Endothelial cell of umbilical vein (primary cell): ENCODE data around the gene FLT1. TPM values are rescaled to one million over a fixed set of nuclear protein-coding genes. Genes with fewer than 3 reads are reported as not detected.

Experiments used
- BruUV-seq: library from RNA; stranded (reverse); fragments of 400-500 nt; replicated peaks from 2 replicates; lab custom pipeline; 2021; lab: Mats Ljungman, UMichigan
- CTCF ChIA-PET: fragments of 300-600, 350-600 bp; sonication (Branson Sonifier 250); formaldehyde crosslinking; loops from one replicate; lab custom pipeline; 2021; ENCODE audit warnings: antibody characterized with exemption, inconsistent platforms; lab: Charles Lee
- POLR2A ChIA-PET: fragments of 300-600, 350-600 bp; sonication (Branson Sonifier 250); formaldehyde crosslinking; loops from one replicate; lab custom pipeline; 2021; ENCODE audit warnings: antibody characterized with exemption, inconsistent platforms; lab: Charles Lee
- DNase-seq: peaks from one replicate; pipeline ENCODE4 v3.0.0-alpha.2; 2011; ENCODE audit warnings: low read depth, low spot score
- FAIRE-seq: peaks from 2 replicates; lab custom pipeline; 2011; peaks lifted over from hg19 to GRCh38; lab: Jason Lieb, UNC
- H2AFZ ChIP-seq: 2 replicates; pipeline ENCODE4 v1.6.0; 2012; ENCODE audit warnings: low read depth, low read length, control low read depth, inconsistent platforms
- H3K27ac ChIP-seq: 2 replicates; pipeline ENCODE4 v1.5.1; 2011; ENCODE audit warnings: low read depth, mild to moderate bottlenecking, control low read depth, low read length, moderate library complexity; ENCODE audit not compliant: insufficient read depth
- H3K27me3 ChIP-seq, 2 experiments: 2 replicates each; pipeline versions ENCODE4 v1.6.0 to v1.6.1; 2011; ENCODE audit warnings: low read length in 2 of 2, mixed read lengths in 1 of 2; ENCODE audit not compliant: control insufficient read depth in 2 of 2, insufficient read depth in 2 of 2
- H3K36me3 ChIP-seq, 2 experiments: 2 replicates in 1 of 2; 3 replicates in 1 of 2; pipeline ENCODE4 v1.5.1; 2011; ENCODE audit warnings: low read length in 2 of 2, mild to moderate bottlenecking in 1 of 2, moderate library complexity in 1 of 2; ENCODE audit not compliant: control insufficient read depth in 2 of 2, insufficient read depth in 2 of 2; ENCODE audit errors: extremely low read depth in 1 of 2
- H3K4me1 ChIP-seq: 3 replicates; pipeline ENCODE4 v1.5.1; 2011; ENCODE audit warnings: mild to moderate bottlenecking, low read length; ENCODE audit not compliant: control insufficient read depth, insufficient read depth; ENCODE audit errors: extremely low read depth
- H3K4me2 ChIP-seq: 2 replicates; pipeline ENCODE4 v1.6.1; 2011; ENCODE audit warnings: low read length, control low read depth, mixed read lengths; ENCODE audit not compliant: insufficient read depth
- H3K4me3 ChIP-seq, 3 experiments: fragments of 200-600 bp in 1 of 3; sonication (generic), shearing (Covaris generic) in 1 of 3; replicated peaks in 1 of 3; 2 replicates each; pipeline ENCODE4 v1.5.1; 2011 to 2016; ENCODE audit warnings: control low read depth in 3 of 3, low read length in 3 of 3, mild to moderate bottlenecking in 2 of 3, inconsistent platforms in 1 of 3, low read depth in 1 of 3, moderate library complexity in 1 of 3; ENCODE audit not compliant: insufficient read depth in 1 of 3
- H3K79me2 ChIP-seq: 2 replicates; pipeline ENCODE4 v1.6.0; 2012; ENCODE audit warnings: low read length, inconsistent platforms; ENCODE audit not compliant: control insufficient read depth, insufficient read depth
- H3K9ac ChIP-seq: replicated peaks from 2 replicates; pipeline ENCODE3; 2011; ENCODE audit warnings: low read length, control low read depth; ENCODE audit not compliant: insufficient read depth; ENCODE audit errors: extremely low read depth
- H3K9me1 ChIP-seq: replicated peaks from 3 replicates; pipeline ENCODE4 v1.6.0; 2011; ENCODE audit warnings: mild to moderate bottlenecking, low read length; ENCODE audit not compliant: control insufficient read depth, insufficient read depth; ENCODE audit errors: extremely low read depth
- H3K9me3 ChIP-seq: replicated peaks from 2 replicates; pipeline ENCODE4 v1.5.1; 2012; ENCODE audit warnings: low read length, inconsistent platforms; ENCODE audit not compliant: control insufficient read depth, insufficient read depth
- H4K20me1 ChIP-seq: replicated peaks from 2 replicates; pipeline ENCODE3; 2011; ENCODE audit warnings: mild to moderate bottlenecking, low read length; ENCODE audit not compliant: control insufficient read depth, insufficient read depth; ENCODE audit errors: extremely low read depth
- EZH2 ChIP-seq: IDR thresholded peaks from 2 replicates; pipeline ENCODE4 v1.6.1; 2012; ENCODE audit warnings: borderline replicate concordance, low read depth, mild to moderate bottlenecking, moderate library complexity, low read length, inconsistent platforms; ENCODE audit not compliant: severe bottlenecking
- FOS ChIP-seq: IDR thresholded peaks from 2 replicates; pipeline ENCODE4 v1.6.1; 2011; ENCODE audit warnings: mild to moderate bottlenecking, low read length, moderate library complexity, borderline replicate concordance; ENCODE audit not compliant: insufficient read depth
- GATA2 ChIP-seq: IDR thresholded peaks from 2 replicates; pipeline ENCODE4 v1.7.0; 2011; ENCODE audit warnings: low read depth, mild to moderate bottlenecking, moderate library complexity, mixed read lengths, low read length; ENCODE audit not compliant: insufficient read length, insufficient read depth
- JUN ChIP-seq: IDR thresholded peaks from 2 replicates; pipeline ENCODE4 v1.6.1; 2011; ENCODE audit warnings: borderline replicate concordance, low read depth; ENCODE audit not compliant: insufficient read length, insufficient read depth
- MYC ChIP-seq: IDR thresholded peaks from one replicate; pipeline ENCODE4 v1.6.1; 2011; ENCODE audit warnings: mild to moderate bottlenecking, low read depth, low read length
- POLR2A ChIP-seq: IDR thresholded peaks from 2 replicates; pipeline ENCODE4 v1.6.1; 2012; ENCODE audit warnings: low read depth, mild to moderate bottlenecking, control low read depth, low read length
- POLR2AphosphoS5 ChIP-seq: IDR thresholded peaks from 2 replicates; pipeline ENCODE4 v1.6.1; 2012; ENCODE audit warnings: low read depth, mild to moderate bottlenecking, control low read depth, low read length, moderate library complexity; ENCODE audit not compliant: insufficient read depth
- dilution Hi-C: fragments of 300-500 bp; cut with MboI; formaldehyde crosslinking; loops from one replicate; pipeline ENCODE4 v1.15.0; 2019; ENCODE audit warnings: low sequenced_read_pairs; ENCODE audit not compliant: extremely low pct_ligation_motif_present
- intact Hi-C: fragments of 100-400 bp; cut with micrococcal nuclease; formaldehyde crosslinking; loops from one replicate; pipeline ENCODE4 v1.10.0; 2022
- polyA plus RNA-seq, 4 experiments: library from polyadenylated mRNA; depleted of rRNA in 3 of 4; stranded (reverse) in 3 of 4; unstranded in 1 of 4; fragments of >200 nt; gene quantifications; 2 replicates each; pipeline versions ENCODE4 v1.2.1 to v1.2.3, GENCODE V29; 2011 to 2012; ENCODE audit warnings: missing spikeins in 1 of 4
- total RNA-seq: library from RNA; stranded (reverse); gene quantifications from 2 replicates; pipeline ENCODE4 v1.2.3, GENCODE V29; 2021
- TF ChIP-seq, protein P1 (sequence below): IDR thresholded peaks from 2 replicates; pipeline ENCODE4 v1.6.1; 2011; ENCODE audit not compliant: insufficient read depth, insufficient read length
- TF ChIP-seq, protein P2 (sequence below), 2 donors: IDR thresholded peaks; 1 replicate in 1 of 2; 2 replicates in 1 of 2; pipeline ENCODE4 v1.5.1; 2011; ENCODE audit warnings: low read length in 2 of 2, mild to moderate bottlenecking in 2 of 2, moderate library complexity in 2 of 2, control low read depth in 1 of 2, inconsistent platforms in 1 of 2, low read depth in 1 of 2; ENCODE audit not compliant: insufficient read depth in 1 of 2; ENCODE audit errors: extremely low read depth in 1 of 2

Gene FLT1
- total and polyA plus RNA-seq, 2 donors (not counting 3 experiments of a cell fraction or from before 2014, with no cell fraction given), result 16.0 to 104 TPM

DNA sequence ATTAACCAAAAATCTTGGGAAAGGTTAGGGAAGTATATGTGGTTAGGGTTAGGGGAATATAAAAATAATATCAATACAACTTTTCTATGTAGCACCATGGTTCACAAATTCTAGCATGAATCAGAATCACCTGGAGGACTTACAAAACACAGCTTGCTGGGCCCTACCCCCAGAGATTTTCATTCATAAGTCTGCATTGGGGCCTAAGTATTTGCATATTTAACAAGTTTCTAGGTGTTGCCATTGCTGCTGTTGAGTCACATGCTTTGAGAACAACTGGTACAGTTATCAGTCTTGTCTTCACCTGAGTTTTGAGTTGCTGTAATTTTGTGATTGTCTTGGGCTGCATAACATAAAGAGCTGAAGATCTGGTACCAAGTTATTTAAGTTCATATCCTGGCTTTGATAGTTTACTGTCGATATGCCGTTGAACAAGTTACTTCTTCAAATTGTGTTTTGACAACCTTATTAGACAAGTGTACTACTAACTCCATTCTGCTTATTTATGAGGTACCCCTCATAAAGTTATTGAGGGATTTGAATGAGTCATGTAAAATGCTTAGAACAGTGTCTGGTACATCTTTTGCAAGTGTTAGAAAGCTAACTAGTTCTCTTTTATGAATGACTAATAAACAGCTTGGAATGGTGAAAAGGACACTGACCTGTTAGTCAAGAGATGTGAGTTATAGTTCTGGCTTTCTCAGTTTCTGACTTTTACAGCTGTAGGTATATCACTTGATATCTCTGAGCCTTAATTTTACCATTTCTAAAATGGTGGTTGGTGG lies 223.7 kb downstream of the FLT1 start:
- dilution Hi-C loops, result no loop called here

More for the DNA sequence above, 223.7 kb downstream of the FLT1 start:
- ChIA-PET CTCF (interaction anchor here (1.0 kb wide), 1 partner anchor 12 kb away, joined by 3 read pairs; no protein-coding TSS in a partner anchor), POLR2A (no interaction called here)
- FAIRE-seq, result no peak
- Histone ChIP-seq H2AFZ (no peak overlapping the region), H4K20me1 (no peaks in the 10 kb centered on the region), H3K9me3 (no peaks in the 10 kb centered on the region), H3K36me3 (peaks cover 0 to 6% of the 10 kb centered on the region in 2 experiments), H3K27me3 (no peaks in the 10 kb centered on the region), H3K9ac (no peak overlapping the region), H3K4me3 (no peak overlapping the region), H3K4me2 (no peak overlapping the region), H3K27ac (no peak overlapping the region), H3K9me1 (no peaks in the 10 kb centered on the region), H3K79me2 (no peaks in the 10 kb centered on the region), H3K4me1 (no peaks in the 10 kb centered on the region)
- TF ChIP-seq GATA2 (no peak), MYC (no peak), JUN (no peak), FOS (no peak), EZH2 (no peak), POLR2A (no peak), POLR2AphosphoS5 (no peak)
- TF ChIP-seq, protein P1, sequence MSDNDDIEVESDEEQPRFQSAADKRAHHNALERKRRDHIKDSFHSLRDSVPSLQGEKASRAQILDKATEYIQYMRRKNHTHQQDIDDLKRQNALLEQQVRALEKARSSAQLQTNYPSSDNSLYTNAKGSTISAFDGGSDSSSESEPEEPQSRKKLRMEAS, result no peak
- TF ChIP-seq, protein P2, sequence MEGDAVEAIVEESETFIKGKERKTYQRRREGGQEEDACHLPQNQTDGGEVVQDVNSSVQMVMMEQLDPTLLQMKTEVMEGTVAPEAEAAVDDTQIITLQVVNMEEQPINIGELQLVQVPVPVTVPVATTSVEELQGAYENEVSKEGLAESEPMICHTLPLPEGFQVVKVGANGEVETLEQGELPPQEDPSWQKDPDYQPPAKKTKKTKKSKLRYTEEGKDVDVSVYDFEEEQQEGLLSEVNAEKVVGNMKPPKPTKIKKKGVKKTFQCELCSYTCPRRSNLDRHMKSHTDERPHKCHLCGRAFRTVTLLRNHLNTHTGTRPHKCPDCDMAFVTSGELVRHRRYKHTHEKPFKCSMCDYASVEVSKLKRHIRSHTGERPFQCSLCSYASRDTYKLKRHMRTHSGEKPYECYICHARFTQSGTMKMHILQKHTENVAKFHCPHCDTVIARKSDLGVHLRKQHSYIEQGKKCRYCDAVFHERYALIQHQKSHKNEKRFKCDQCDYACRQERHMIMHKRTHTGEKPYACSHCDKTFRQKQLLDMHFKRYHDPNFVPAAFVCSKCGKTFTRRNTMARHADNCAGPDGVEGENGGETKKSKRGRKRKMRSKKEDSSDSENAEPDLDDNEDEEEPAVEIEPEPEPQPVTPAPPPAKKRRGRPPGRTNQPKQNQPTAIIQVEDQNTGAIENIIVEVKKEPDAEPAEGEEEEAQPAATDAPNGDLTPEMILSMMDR (IDR thresholded peaks at IDR 0.05; ENCODE audit: extremely low read depth in 1 of 2, insufficient read depth in 1 of 2, low read depth in 1 of 2, low read length in 2 of 2), result no peak
- DNase-seq, result no peak
- BruUV-seq, result no TSS peak
- intact Hi-C loops, result no loop called here
